ENCODE results near the gene MFAP4.

GRCh38 chr17:19413761-19414160 lies 26.8 kb upstream of the MFAP4 start:
- no peak for TF ChIP-seq CTCF (IDR thresholded peaks at IDR 0.05)
- no peak for TF ChIP-seq EZH2 (IDR thresholded peaks at IDR 0.05; ENCODE audit: borderline replicate concordance, insufficient read depth, low read depth, low read length, poor library complexity, severe bottlenecking)
